GM23248 (cell line): ENCODE results near the gene MTG2.

ENCODE experiments used
- EZH2 ChIP-seq: fragments of 200-600 bp; sonication (generic); IDR thresholded peaks from 2 replicates; pipeline ENCODE4 v1.6.1; 2018; ENCODE audit warnings: antibody characterized with exemption, mild to moderate bottlenecking; ENCODE audit not compliant: insufficient read depth, poor library complexity, severe bottlenecking
- EZH2phosphoT487 ChIP-seq: fragments of 200-600 bp; sonication (generic); IDR thresholded peaks from 2 replicates; pipeline ENCODE4 v1.6.1; 2018; ENCODE audit warnings: antibody characterized with exemption, moderate library complexity, mild to moderate bottlenecking, low read depth; ENCODE audit not compliant: insufficient read depth

DNA sequence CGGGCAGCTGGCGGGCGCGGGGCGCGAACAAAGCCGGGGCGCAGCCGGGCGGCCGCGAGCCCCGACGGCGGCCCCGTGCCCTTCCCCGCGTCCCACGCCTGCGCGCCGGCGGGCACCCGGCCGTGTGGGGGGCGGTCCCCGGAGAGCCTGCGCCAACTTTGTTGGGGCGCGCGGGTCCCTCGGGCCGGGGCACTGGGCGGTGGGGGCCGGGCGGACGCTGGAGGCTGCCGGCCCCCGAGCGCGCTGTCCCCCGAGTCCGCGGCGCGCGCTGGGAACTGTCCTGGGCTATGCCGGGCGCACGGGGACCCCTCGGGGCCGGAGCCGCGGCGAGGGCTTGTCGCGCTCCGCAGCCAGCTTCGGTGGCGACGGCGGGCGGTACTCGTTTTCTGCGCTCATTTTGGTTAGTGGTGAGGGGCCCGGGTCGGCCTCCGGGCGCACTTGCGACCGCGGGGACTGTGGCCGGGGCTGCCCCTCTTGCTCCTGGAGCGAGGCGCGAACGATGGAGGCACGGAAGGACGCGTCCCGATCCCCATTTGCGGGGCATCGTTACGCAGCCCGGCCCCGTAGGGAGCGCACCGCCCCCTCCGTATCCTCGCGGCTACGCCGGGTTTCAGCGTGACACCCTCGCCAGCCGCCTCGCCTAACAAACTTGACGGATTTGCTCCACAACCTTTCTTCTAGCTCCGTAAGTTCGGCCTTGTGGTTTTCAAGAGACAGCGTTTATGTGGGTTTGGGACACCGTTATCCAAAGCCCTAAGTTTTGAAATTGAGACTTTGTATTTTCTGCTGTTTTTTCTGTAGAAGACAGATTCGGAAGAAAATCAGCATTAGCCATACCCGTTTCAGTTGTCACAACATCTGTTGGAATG, 38.6 kb upstream of the MTG2 start:
- TF ChIP-seq EZH2 (no peak), EZH2phosphoT487 (no peak)
